GM19372 (cell line): Measurements from ENCODE around the gene ITGB1BP2.
A peak's percentile ranks its signal among the peaks of the same experiment; 100 is the strongest.
"Not testable (repeated sequence)": the region's sequence is repeated elsewhere in the genome, so short reads cannot be mapped to it uniquely, and the experiment has no call there.

ENCODE experiments used
- ATAC-seq: cut with Tn5 transposase; IDR thresholded peaks from one replicate; pipeline ENCODE4 v1.9.1; 2021; ENCODE audit warnings: mild to moderate bottlenecking, low read depth, moderate library complexity; ENCODE audit not compliant: unreplicated experiment

The ITGB1BP2 gene

DNA sequence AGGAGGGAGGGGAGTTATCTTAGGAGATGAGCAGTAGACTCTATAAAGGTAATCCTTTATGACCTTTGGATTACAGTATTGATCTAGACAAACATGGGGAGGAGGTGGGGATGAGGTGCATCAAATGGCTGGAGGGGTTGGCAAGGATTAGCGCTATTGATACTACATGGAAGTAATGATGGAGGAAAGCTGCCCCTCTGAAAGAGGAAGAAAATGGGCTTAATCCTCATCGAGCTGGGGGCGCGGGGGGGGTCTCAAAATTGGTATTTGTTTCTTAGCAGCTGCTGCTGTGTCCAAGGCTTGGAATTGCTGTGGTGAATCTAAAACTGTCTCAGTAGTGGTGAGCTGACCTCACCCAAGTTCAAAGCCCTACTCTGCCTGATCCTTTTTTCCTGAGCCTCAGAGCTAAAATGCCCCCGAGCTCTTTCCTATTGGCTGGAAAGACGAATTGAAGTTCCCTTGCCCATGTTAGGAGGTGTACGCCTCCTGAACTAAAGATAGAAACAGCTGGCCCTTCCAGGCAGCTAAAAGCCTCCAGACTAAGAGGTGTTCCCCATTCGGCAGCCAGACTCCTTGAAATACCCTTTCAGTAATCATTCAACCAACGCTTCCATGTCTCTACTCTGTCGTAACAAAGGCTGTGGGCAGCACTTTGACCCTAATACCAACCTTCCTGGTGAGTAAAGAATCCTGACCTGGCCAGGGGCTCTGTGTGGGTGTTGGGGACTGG lies at the start of gene ITGB1BP2:
Gene ITGB1BP2 (plus strand): TSS at position 556 of the 730 bp plus-strand sequence. CDS start 57 bp downstream, at position 613.
- ATAC-seq = no peak

DNA sequence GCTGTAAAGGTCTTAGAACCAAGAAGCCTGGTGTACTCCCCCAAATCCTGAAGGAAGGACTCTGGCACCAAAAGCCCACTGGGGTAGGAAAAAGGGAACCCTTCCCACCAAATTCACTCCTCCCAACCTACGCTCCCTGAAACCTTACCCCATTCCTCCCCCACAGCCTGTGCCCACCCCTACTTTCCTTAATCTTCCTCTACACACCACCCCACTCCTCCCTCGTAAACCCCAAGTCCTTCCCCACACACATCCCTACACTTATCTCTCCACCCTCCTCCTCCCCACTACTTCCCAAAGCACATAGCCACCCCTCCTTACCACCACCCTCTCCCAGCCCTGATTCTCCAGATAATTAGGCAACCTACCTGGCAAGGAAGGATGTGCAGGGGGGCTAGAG lies 49.3 kb upstream of the ITGB1BP2 start:
- ATAC-seq = no peak

DNA sequence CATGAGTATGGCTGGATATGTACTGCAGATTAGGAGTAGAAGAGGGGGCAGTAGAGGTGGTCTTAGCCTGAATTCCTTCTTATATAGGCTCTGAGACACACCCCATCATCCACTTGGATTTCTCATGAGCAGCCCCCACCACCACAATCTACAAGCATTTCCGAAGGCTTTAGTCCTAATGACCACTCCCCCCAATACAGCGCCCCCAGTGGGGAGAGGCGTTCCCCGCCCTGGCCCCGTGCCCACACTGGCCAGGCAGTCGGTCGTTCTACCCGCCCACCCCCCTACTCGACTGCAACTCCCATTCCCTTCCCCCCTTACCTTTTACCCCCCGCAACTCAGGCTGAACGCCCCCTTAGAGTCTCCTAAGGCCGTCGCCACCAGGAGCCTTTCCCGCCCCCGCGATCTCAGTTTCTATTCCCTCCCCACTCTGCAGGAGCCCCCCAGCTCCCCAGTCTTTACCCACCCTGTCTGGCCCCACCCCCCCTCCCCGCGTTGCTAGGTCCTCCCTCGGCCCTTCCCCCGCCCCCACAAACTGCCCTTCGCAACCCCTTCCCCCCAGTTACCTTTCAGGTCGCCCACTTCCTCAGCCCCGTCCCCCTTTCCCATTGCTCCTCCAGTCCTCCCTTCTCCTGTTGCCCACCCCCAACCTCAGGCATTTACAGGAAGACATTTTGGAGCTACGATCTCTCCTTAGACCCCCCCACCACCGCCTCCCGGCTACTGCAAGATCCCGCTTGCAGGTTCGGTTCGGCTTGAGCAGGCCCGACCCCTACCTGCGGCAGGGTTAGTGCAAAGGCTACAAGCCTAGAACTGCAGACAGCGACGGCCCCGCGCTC lies 48.1 kb upstream of the ITGB1BP2 start:
- no peak for ATAC-seq

DNA sequence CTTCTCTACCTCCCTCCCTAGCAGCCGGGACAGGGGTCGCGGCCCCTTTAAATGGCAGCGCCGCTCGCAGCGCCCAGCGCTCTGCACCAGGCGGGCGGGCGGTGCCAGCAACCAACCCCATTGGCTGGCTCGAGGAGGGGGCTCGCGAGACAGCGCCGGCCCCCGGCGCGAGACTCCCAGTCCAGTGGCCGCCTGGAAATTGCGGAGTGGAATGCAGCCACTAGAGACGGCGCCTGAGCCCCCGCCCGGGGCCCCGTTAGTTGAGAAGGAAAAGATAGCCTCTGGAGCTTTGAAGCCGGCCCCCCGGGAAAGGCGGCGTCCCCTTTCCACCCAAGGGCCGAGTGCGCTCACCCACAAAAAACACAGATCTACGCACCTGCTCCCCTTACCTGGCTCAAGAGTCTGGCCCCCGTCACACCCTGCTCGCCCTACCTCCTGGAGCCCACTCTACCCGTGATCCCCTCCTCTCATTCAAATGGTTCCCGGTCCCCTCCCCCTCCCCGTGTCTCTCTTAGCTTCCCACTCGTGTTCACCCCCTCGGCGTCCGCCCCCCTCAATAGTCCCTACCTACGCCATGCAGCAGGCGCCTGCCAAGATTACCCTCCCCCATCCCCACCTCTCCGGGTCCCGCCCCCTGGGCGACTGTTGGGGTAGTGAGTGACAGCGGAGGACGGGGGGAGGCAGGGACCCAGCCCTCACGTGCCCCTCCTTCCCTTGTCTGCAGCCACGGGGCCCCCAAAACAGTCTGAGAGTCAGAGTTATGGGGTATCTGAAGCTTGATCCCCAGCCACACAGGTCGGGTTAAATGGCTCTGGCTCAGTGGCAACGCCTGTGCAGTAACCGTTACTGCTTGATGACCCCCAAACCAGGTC lies 47.2 kb upstream of the ITGB1BP2 start, which contains the start of gene ZMYM3:
Gene ZMYM3 (minus strand): TSS at position 49 of the 872 bp plus-strand sequence. CDS start 885 bp downstream, outside the sequence.
- ATAC-seq = peak; percentile 70

DNA sequence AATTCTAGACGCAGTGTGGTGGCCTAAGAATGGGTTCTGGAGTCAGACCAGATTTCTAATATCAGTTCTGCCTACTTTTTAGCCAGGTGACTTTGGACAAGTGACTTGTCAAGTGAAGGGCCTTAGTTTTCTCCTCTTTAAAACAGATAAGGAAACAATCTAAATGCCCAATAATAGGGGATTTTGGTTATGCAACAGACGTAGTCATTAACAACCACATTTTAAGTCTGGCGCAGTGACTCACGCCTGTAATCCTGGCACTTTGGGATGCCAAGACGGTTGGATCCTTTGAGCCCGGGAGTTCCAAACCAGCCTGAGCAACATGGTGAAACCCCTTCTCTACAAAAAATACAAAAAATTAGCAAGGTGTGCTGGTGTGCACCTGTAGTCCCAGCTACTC lies 45.5 kb upstream of the ITGB1BP2 start:
- ATAC-seq = no peak

DNA sequence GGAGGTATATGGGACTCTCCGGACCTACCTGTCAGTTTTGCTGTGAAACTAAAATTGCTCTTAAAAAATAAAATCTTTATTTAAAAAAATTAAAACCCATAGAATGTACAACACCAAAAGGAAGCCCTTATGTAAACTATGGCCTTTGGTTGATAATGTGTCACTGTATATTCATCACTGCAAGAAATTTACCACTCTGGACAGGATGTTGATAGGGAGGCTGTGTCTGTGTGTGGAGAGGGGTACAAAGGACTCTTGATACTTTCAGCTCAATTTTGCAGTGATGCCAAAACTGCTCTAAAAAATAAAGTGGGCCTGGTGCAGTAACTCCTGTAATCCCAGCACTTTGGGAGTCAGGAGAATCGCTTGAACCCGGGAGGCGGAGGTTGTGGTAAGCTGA lies 44.7 kb upstream of the ITGB1BP2 start:
- ATAC-seq = no peak

DNA sequence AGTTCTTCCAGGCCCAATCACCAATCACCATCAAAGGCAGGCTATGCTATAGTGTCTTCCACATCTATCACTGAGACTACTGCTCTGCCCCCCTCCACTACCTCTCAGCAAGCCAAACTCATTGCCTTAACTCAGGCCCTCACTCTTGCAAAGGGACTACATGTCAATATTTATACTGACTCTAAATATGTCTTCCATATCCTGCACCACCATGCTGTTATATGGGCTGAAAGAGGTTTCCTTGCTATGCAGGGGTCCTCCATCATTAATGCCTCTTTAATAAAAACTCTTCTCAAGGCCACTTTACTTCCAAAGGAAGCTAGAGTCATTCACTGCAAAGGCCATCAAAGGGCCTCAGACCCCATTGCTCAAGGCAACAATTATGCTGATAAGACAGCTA lies 32.9 kb upstream of the ITGB1BP2 start:
- not testable (repeated sequence) for ATAC-seq

DNA sequence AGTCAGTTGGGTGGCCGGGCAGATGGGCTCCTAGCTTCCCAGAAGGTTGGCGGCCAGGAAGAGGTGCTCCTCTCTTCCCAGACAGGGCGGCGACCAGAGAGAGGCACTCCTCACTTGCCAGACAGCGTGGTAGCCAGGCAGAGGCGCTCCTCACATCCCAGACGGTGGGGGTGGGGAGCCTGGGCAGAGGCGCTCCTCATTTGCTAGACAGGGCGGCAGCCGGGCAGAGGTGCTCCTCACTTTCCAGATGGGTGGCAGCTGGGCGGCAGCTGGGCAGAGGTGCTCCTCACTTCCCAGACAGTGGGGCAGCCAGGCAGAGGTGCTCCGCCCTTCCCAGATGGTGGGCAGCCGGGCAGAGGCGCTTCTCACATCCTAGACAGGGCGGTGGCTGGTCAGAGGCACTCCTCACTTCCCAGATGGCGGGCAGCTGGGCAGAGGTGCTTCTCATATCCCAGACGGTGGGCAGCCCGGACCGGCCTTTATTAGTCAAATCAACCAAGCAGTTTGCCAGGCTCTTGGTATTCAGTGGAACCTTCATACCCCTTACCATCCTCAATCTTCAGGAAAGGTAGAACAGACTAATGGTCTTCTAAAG lies 31.7 kb upstream of the ITGB1BP2 start:
- no peak for ATAC-seq

DNA sequence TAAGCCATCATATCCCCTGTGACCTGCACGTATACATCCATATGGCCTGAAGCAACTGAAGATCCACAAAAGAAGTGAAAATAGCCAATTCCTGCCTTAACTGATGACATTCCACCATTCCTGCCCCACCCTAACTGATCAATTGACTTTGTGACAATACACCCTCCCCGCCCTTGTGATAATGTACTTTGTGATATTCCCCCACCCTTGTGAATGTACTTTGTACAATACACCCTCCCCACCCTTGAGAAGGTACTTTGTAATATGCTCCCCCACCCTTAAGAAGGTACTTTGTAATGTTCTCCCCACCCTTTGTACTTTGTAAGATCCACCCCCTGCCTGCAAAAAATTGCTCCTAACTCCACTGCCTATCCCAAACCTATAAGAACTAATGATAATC lies 29.2 kb upstream of the ITGB1BP2 start:
- ATAC-seq = not testable (repeated sequence)

DNA sequence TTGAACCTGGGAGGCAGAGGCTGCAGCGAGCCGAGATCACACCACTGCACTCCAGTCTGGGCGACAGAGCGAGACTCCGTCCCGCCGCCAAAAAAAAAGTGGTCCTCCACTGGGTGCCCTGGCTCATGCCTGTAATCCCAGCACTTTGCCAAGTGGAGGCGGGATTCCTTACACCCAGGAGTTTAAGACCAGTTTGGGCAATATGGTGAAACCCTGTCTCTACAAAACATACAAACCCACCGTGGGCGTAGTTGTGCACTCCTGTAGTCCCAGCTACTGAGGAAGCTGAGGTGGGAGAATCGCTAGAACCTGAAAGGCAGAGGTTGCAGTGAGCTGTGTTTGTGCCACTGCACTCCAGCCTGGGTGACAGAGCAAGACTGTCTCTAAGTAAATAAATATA lies 20.2 kb upstream of the ITGB1BP2 start:
- not testable (repeated sequence) for ATAC-seq

DNA sequence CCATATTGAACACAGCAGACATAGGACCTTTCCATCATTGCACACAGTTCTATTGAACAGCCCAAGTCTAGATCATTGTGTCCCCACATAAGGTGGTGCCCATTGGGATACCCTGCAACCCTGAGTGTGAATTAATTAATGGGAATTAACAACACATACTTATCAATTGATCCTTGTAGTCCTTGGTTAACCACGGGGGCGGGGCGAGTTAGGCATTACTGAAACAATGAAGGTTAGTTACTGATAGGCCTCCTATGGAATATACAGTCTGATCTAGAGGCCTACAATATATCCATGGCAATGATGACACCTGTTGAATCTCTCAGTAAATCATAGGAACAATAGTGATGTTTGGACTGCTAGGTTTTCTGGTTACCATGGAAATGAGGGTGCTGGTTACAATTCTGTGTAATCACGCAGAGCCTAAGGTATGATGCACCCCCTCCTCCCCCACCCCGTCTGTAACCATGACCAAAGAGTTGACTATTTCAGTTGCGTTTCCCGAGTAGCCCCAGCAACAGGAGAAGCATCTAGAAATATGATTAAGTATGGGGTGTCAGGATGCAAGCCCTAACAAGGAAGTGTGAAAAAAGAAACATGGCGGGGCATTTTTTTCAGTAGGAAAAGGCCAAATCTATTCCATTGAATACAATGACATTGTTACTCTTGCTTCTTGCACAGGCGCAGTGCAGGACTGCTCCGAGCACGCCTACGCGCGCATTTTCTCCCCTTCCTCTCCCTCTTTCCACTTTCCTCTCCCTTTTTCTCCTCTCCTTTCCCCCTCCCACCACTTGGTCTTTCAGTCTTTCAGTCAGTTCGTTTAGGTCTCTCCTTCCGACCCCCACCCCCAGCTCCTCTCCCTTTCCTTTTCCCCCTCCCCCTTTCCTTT lies 18.8 kb upstream of the ITGB1BP2 start:
- peak; percentile 29 for ATAC-seq

DNA sequence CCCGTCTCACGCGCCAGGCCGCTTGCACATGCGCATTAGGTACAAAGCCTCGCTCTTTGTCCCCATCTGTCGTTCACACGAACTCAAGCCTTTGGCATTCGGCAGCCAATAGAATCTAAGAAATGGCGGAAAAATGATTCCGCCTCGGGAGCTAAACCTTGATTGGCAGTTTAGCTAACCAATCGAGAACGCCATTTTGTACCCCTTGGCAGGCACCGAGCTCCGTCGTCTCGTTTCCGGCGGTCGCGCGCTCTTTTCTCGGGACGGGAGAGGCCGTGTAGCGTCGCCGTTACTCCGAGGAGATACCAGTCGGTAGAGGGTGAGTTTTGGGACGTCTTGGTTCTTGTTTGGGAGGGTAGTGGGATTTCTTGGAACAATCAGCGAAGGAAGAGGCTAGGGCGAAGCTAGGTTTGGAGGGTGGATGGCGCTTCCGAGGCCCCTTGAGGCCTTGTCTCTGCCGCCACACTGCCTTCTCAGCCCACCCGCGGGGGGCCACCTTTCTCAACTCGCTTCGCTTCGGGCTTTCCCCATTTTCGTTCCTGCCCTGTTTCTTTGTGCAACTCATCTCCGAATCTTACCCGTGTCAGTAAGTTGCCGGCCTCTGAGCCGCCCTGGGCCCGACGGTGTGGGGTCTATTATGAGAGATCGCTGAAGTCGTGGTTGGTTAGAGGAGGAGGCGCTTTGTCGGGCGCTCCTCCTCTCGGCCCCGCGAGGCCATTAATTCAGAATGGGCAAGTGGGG lies 18.0 kb upstream of the ITGB1BP2 start, which contains the start of gene NONO:
Gene NONO (plus strand): TSS at position 233 of the 741 bp plus-strand sequence. CDS start 7,003 bp downstream, outside the sequence.
- peak; percentile 89 for ATAC-seq

DNA sequence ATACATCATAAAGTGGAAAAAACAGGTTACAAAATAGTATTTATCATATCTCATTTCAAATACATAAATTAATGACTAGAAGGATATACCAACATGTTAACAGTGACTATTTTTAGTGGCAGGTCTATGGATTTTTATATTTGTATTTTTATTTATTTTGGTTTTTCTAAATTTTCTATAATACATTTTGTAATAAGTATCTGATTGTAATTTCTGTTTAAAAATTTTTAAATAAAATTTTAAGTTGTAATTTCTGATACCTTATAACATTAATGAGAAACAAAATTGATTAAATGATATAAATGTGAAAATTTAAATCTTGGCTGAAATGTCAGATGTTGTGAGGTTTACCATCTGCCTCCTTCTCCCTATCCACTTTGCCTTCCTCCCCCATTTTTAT lies 15.6 kb upstream of the ITGB1BP2 start:
- no peak for ATAC-seq

DNA sequence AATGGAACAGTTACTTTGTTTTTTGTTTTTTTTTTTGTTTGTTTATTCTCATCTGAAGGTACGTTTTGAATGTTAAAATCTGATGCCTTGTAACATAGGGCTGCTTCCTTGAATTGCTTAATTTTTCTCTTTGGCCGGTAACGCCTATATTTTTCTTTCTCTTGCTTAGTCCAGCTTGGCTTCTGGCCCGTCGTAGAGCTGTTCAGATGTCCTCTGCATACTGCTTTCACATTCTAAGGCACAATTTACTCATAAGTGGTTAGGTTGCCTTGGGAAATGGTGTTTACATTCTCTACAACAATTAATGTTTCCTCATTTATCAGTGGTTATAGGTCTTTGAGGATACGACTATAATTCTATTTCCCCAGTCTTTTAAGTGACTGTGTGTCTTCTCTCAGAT lies 10.2 kb upstream of the ITGB1BP2 start:
- ATAC-seq = no peak

DNA sequence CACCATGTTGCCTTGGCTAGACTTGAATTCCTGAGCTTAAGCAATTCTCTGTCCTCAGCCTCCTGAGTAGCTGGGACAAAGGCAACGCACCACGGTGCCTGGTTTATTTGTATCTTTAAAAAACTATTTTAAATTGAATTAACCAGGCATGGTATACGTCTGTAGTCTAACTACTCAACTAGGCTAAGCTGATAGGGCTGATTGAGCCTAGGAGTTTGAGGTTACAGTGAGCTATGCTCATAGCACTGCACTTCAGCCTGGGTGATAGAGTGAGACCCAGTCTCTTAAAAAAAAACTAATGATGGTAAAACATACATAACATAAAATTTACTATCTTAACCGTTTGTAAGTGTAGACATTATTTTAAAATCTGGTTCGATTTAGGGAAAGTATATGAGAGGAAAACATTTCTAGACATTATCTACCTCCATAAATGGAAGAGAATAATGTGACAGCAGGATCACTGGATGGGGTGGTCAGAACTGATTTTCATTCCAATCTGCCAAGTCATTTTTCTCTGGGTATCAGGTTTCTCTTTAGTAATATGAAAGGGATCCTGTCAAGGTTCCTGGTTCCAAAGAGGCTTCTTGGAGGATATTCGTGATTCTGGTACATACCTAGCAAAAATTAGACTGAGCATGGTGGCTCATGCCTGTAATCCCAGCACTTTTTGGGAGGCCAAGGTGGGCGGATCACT lies 8.7 kb upstream of the ITGB1BP2 start:
- ATAC-seq = no peak

DNA sequence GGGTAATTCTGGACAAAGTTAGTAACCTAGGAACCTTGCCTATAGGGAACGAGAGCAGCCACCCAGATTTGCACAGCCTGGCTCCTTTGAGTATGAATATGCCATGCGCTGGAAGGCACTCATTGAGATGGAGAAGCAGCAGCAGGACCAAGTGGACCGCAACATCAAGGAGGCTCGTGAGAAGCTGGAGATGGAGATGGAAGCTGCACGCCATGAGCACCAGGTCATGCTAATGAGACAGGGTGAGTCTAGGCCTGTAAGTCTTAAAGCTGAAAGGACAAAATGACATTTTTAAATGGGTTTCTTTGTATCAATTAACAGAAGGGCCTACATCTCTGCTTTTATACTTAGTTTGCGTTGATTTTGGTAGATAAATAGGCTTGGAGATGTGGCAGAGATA lies 4.7 kb upstream of the ITGB1BP2 start:
- no peak for ATAC-seq

DNA sequence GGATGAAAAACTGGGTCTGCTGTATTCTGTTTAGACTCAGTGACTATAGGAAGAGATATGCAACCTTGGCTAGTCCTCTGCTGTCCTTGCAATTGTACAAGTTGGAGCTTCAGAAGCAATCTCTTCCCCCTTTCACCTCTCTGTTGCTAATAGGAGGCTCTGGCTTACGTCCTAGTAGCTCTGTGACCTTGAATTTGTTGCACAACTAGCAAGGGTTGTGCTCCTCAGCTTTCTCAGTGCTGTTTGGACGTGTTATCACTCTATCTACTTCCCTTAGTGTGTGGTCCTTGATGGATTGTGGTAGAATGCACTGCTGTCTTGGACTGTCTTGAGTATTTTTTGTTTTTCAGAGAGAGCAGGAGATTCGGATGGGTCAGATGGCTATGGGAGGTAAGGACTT lies 3.4 kb upstream of the ITGB1BP2 start:
- no peak for ATAC-seq

DNA sequence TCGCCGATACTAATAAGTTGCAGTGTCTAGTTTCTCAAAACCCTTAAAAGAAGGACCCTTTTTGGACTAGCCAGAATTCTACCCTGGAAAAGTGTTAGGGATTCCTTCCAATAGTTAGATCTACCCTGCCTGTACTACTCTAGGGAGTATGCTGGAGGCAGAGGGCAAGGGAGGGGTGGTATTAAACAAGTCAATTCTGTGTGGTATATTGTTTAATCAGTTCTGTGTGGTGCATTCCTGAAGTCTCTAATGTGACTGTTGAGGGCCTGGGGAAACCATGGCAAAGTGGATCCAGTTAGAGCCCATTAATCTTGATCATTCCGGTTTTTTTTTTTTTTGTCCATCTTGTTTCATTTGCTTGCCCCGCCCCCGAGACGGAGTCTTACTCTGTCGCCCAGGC lies 1.5 kb upstream of the ITGB1BP2 start:
- ATAC-seq = not testable (repeated sequence)
